Dedifferentiated amniotic fluid mesenchymal stem cell (primary cell): Measurements from ENCODE around the gene MRPL36.

ENCODE experiments used
- DNase-seq: peaks from one replicate; pipeline ENCODE4 v3.0.0-alpha.2; 2016; ENCODE audit errors: extremely low spot score

MRPL36 gene

GRCh38 chr5:1749346-1750124 lies 50.1 kb downstream of the MRPL36 start:
- DNase-seq: no peak

- DNase-seq: no peak
Measured at GRCh38 chr5:1748845-1749244, 50.8 kb downstream of the MRPL36 start.
